ENCODE results near the gene MORN1.
A peak's percentile ranks its signal among the peaks of the same experiment; 100 is the strongest.

Gene MORN1

GRCh38 chr1:2287649-2288048 is 103.7 kb downstream of the MORN1 start:
- no peak for DNase-seq

- DNase-seq: no peak
These were observed 104.4 kb downstream of the MORN1 start for GRCh38 chr1:2286923-2287322.

- DNase-seq: no peak
These were observed 106.4 kb downstream of the MORN1 start for GRCh38 chr1:2284932-2285331.

GRCh38 chr1:2283991-2284895 is 107.1 kb downstream of the MORN1 start:
- no peak for DNase-seq

GRCh38 chr1:2283371-2283990 is 107.9 kb downstream of the MORN1 start:
- no peak for DNase-seq

GRCh38 chr1:2282556-2283270 is 108.6 kb downstream of the MORN1 start:
- no peak for DNase-seq

- DNase-seq: no peak
These were observed 111.5 kb downstream of the MORN1 start for GRCh38 chr1:2279817-2280216.

GRCh38 chr1:2279210-2279639 is 112.1 kb downstream of the MORN1 start:
- DNase-seq: no peak

GRCh38 chr1:2278591-2279209 is 112.7 kb downstream of the MORN1 start:
- no peak for DNase-seq

GRCh38 chr1:2277741-2278488 is 113.4 kb downstream of the MORN1 start:
- DNase-seq: peak; percentile 11

GRCh38 chr1:2276803-2277580 is 114.4 kb downstream of the MORN1 start:
- DNase-seq: no peak

- peak; percentile 15 for DNase-seq
These were observed 115.4 kb downstream of the MORN1 start for GRCh38 chr1:2275796-2276536.

- DNase-seq: no peak
These were observed 116.4 kb downstream of the MORN1 start for GRCh38 chr1:2274929-2275475.

GRCh38 chr1:2274231-2274928 is 117.0 kb downstream of the MORN1 start:
- no peak for DNase-seq

- no peak for DNase-seq
These were observed 117.8 kb downstream of the MORN1 start for GRCh38 chr1:2273401-2274090.

GRCh38 chr1:2272686-2273400 is 118.5 kb downstream of the MORN1 start:
- DNase-seq: no peak

- no peak for DNase-seq
These were observed 119.3 kb downstream of the MORN1 start for GRCh38 chr1:2271841-2272655.

Measured in inflammatory macrophage treated with lipopolysaccharide for 4 hours (primary cell).